Loucy (cell line): ENCODE results near the gene PAQR9.

Experiments
- H2AFZ ChIP-seq: fragments of 200-600 bp; sonication (generic); 2 replicates; pipeline ENCODE4 v1.6.0; 2016; ENCODE audit warnings: antibody characterized with exemption, mild to moderate bottlenecking, low read length, moderate library complexity
- H3F3A ChIP-seq: fragments of 200-600 bp; 2 replicates; pipeline ENCODE4 v1.6.0; 2016; ENCODE audit warnings: antibody characterized with exemption, low read depth, mild to moderate bottlenecking
- H3K27me3 ChIP-seq: fragments of 200-600 bp; sonication (generic); 2 replicates; pipeline ENCODE4 v1.6.1; 2014; ENCODE audit warnings: low read length, mild to moderate bottlenecking; ENCODE audit not compliant: insufficient read depth, poor library complexity, severe bottlenecking
- H3K36me3 ChIP-seq: fragments of 200-600 bp; sonication (generic); 2 replicates; pipeline ENCODE4 v1.6.1; 2016; ENCODE audit warnings: low read length; ENCODE audit not compliant: insufficient read depth
- H3K4me1 ChIP-seq: fragments of 200-600 bp; sonication (generic); 2 replicates; pipeline ENCODE4 v1.5.1; 2014; ENCODE audit warnings: low read length, mild to moderate bottlenecking; ENCODE audit not compliant: insufficient read depth, poor library complexity, severe bottlenecking
- H3K4me2 ChIP-seq: fragments of 200-600 bp; sonication (generic); 2 replicates; pipeline ENCODE4 v1.6.0; 2014; ENCODE audit warnings: antibody characterized with exemption, low read length, low read depth, mild to moderate bottlenecking; ENCODE audit not compliant: poor library complexity, severe bottlenecking
- H3K4me3 ChIP-seq: fragments of 200-600 bp; sonication (generic); 2 replicates; pipeline ENCODE4 v1.5.1; 2014; ENCODE audit warnings: low read length, mild to moderate bottlenecking, mixed read lengths; ENCODE audit not compliant: poor library complexity, severe bottlenecking
- H3K79me2 ChIP-seq: fragments of 200-600 bp; sonication (generic); 2 replicates; pipeline ENCODE4 v1.6.1; 2014; ENCODE audit warnings: low read length; ENCODE audit not compliant: insufficient read depth
- H3K9ac ChIP-seq: fragments of 200-600 bp; sonication (generic); 2 replicates; pipeline ENCODE4 v1.6.0; 2014; ENCODE audit warnings: mild to moderate bottlenecking, low read depth, low read length, moderate library complexity; ENCODE audit not compliant: poor library complexity, severe bottlenecking
- H3K9me2 ChIP-seq: fragments of 200-600 bp; sonication (generic); replicated peaks from 2 replicates; pipeline ENCODE4 v1.6.1; 2016; ENCODE audit warnings: low read depth, low read length, mixed read lengths
- H3K9me3 ChIP-seq: fragments of 200-600 bp; sonication (generic); 2 replicates; pipeline ENCODE4 v1.6.1; 2014; ENCODE audit warnings: mild to moderate bottlenecking, antibody characterized with exemption, low read length, low read depth; ENCODE audit not compliant: insufficient read depth
- H4K20me1 ChIP-seq: fragments of 200-600 bp; sonication (generic); 2 replicates; pipeline ENCODE4 v1.6.0; 2014; ENCODE audit warnings: antibody characterized with exemption, low read length, mild to moderate bottlenecking; ENCODE audit not compliant: insufficient read depth, poor library complexity, severe bottlenecking
- EZH2phosphoT487 ChIP-seq: fragments of 200-600 bp; IDR thresholded peaks from 2 replicates; pipeline ENCODE4 v1.6.1; 2018; ENCODE audit warnings: antibody characterized with exemption, mild to moderate bottlenecking, moderate library complexity, borderline replicate concordance
- TF ChIP-seq, protein P1 (sequence below): fragments of 200-600 bp; sonication (generic); conservative IDR thresholded peaks from 2 replicates; pipeline ENCODE4 v1.5.1; 2014; ENCODE audit warnings: mild to moderate bottlenecking, antibody characterized with exemption, low read length

PAQR9 gene

DNA sequence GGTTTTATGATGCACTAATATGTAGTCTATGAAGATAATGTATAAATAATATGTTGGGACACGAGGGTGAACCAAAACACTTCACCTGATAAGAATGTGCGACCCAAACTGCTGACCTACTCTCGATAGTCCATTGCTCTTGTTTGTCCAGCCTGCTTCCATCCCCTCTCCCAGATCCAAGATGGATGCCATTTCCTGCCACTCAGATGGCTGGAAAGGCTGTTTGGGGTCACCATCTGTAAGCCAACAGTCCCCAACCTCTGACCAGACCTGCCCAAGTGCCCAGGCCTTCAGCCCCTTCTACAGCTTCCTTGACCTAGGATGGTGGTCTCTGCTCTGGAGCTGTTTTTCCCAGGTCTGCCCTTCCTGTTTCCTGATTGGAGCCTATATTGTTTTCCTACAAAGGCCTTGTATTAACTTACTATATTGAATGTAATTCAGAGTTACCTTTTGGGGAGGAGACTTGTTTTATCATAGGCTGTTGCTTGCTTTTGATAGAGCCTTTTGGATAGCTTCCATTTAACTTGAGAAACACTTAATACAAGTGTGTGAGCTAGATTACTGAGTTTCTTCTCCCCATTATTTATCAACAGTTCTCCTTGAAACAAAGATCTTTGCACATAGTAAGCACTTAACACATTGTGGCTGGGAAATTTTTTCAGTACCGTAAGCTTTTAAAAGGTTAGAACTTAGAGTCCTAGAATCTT lies 5.0 kb upstream of the PAQR9 start:
- H3K9me2 ChIP-seq = no peaks in the 10 kb centered on the region
- H2AFZ ChIP-seq = no peak overlapping the region
- H3K4me1 ChIP-seq = no peaks in the 10 kb centered on the region
- no peaks in the 10 kb centered on the region for H3K9me3 ChIP-seq
- H3K36me3 ChIP-seq = no peaks in the 10 kb centered on the region
- H3K79me2 ChIP-seq = no peaks in the 10 kb centered on the region
- no peaks in the 10 kb centered on the region for H3F3A ChIP-seq
- no peak overlapping the region for H3K4me2 ChIP-seq
- H3K27me3 ChIP-seq = no peaks in the 10 kb centered on the region
- TF ChIP-seq, protein P1, sequence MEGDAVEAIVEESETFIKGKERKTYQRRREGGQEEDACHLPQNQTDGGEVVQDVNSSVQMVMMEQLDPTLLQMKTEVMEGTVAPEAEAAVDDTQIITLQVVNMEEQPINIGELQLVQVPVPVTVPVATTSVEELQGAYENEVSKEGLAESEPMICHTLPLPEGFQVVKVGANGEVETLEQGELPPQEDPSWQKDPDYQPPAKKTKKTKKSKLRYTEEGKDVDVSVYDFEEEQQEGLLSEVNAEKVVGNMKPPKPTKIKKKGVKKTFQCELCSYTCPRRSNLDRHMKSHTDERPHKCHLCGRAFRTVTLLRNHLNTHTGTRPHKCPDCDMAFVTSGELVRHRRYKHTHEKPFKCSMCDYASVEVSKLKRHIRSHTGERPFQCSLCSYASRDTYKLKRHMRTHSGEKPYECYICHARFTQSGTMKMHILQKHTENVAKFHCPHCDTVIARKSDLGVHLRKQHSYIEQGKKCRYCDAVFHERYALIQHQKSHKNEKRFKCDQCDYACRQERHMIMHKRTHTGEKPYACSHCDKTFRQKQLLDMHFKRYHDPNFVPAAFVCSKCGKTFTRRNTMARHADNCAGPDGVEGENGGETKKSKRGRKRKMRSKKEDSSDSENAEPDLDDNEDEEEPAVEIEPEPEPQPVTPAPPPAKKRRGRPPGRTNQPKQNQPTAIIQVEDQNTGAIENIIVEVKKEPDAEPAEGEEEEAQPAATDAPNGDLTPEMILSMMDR = no peak
- no peaks in the 10 kb centered on the region for H4K20me1 ChIP-seq
- no peak overlapping the region for H3K4me3 ChIP-seq
- no peak overlapping the region for H3K9ac ChIP-seq

DNA sequence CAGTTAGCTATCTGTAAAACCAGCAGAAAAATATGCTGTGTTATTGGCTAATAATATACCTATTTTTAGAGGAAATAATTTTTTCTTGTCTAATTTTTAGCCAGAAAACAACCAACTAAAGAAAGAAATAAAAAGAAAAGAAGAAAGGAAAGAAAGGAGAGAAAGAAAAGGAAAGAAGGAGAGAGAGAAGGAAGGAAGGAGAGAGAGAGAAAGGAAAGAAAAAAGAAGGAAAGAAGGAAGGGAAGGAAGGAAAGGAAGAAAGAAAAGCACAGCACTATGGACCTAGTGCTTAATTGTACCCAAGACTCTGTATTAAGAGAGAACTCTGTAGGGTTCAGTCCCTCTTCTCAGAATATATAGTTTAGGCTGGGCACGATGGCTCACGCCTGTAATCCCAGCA lies 3.3 kb upstream of the PAQR9 start:
- no peak for TF ChIP-seq EZH2phosphoT487
- TF ChIP-seq, protein P1 = no peak
- no peak overlapping the region for H3K4me3 ChIP-seq
- H3K79me2 ChIP-seq = no peaks in the 10 kb centered on the region
- H3K9ac ChIP-seq = no peak overlapping the region
- no peak overlapping the region for H2AFZ ChIP-seq
- no peaks in the 10 kb centered on the region for H3K36me3 ChIP-seq
- H3K27me3 ChIP-seq = no peaks in the 10 kb centered on the region
- H3K4me2 ChIP-seq = no peak overlapping the region
- H3F3A ChIP-seq = no peaks in the 10 kb centered on the region
- no peaks in the 10 kb centered on the region for H4K20me1 ChIP-seq
- no peaks in the 10 kb centered on the region for H3K4me1 ChIP-seq
- H3K9me3 ChIP-seq = no peaks in the 10 kb centered on the region
- no peaks in the 10 kb centered on the region for H3K9me2 ChIP-seq

DNA sequence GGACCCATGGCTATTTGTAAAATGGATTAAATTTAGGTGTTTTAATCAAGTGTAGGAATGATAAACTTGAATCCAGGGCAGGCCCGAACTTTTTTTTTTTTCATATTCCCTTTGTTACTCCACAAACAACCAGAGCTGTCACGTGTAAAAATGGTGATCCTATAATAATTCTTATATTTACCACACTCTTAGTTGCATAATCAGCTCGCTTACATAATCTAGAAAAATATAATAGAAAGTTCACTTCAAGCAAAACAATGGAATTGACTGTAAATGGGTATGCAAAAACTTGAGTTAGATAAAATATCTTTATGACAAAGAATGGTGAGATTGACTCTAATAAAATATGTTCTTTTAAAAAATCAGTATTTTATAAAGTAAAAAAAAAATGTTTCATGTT lies 2.1 kb upstream of the PAQR9 start:
- no peak overlapping the region for H3K4me3 ChIP-seq
- no peaks in the 10 kb centered on the region for H3K27me3 ChIP-seq
- no peaks in the 10 kb centered on the region for H3F3A ChIP-seq
- no peak for TF ChIP-seq EZH2phosphoT487
- TF ChIP-seq, protein P1 = no peak
- no peak overlapping the region for H2AFZ ChIP-seq
- no peak overlapping the region for H3K9ac ChIP-seq
- H3K36me3 ChIP-seq = no peaks in the 10 kb centered on the region
- no peaks in the 10 kb centered on the region for H3K4me1 ChIP-seq
- H3K79me2 ChIP-seq = no peaks in the 10 kb centered on the region
- no peaks in the 10 kb centered on the region for H4K20me1 ChIP-seq
- H3K9me3 ChIP-seq = no peaks in the 10 kb centered on the region
- no peaks in the 10 kb centered on the region for H3K9me2 ChIP-seq
- no peak overlapping the region for H3K4me2 ChIP-seq
